HG03565 (cell line): ENCODE measurements around the gene RHOXF1.
"Not testable (repeated sequence)": the region's sequence is repeated elsewhere in the genome, so short reads cannot be mapped to it uniquely, and the experiment has no call there.

Source experiments
- ATAC-seq: cut with Tn5 transposase; IDR thresholded peaks from one replicate; pipeline ENCODE4 v1.9.1; 2021; ENCODE audit warnings: mild to moderate bottlenecking, moderate library complexity; ENCODE audit not compliant: unreplicated experiment

The RHOXF1 gene

DNA sequence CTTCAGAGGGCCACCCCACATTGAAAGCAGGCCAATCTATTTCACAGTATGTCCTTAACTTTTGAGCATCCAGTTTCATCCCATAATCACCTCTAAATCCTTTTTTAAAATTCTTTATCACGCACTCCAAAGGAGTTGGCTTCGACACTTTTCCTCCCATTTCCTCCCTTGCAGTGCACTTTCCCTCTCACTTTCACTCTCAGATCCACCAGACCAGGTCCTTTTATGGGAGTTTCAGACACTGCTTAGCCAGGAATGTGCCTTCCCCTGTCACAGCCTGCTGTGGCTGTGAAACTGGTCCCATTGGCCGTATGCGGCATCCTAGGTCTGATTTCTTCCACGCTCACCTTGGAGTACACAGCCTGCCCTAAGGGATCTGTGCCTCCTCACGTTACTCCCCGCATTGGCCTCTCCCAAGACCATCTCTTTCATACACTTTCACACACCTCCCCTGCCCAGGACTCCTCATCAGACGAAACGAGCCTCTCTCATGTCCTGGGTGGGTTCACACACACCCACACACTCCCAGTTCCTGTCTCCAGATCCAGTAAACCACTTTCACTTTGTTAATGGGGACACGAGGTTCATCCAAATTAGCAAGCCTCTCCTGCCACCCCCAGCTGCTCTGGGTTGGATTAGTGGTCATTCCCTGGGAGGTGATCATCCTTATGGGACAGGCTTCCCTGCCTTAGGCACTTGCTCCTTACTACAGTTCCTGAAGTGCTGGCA is 28.3 kb downstream of the RHOXF1 start:
- no peak for ATAC-seq

DNA sequence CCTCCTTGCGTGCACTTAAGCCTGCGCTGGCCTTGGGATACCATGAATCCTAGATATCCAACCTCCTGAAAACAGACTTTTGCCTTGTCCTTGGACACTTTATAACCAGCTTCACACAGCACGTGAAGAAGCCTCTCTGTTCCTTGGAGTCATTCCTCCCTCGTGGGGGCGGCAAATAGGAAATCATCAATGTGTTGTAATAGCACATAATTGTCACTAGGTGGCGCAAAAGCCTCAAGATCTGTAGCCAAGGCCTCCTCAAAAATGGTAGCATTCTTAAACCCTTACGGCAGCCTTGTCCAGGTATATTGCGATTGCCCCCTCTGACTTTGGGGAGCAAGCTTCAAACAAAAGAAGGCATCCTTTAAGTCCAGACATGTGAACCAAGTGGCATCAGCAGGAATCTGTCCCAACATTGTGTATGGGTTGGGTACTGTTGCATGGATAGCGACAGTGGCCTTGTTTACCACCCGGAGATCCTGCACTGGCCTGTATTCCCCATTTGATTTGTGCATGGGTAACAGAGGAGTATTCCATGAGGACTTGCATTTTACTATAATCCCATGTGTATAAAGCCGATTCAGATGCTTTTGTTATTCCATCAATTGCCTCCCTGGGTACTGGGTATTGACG is 30.0 kb downstream of the RHOXF1 start:
- not testable (repeated sequence) for ATAC-seq

- not testable (repeated sequence) for ATAC-seq
Measured at GRCh38 chrX:120077590-120077989, 38.1 kb downstream of the RHOXF1 start, which contains the start of gene RHOXF2B. RHOXF2B (minus strand) TSS chrX:120077690; CDS start chrX:120077552, 138 bp downstream.

DNA sequence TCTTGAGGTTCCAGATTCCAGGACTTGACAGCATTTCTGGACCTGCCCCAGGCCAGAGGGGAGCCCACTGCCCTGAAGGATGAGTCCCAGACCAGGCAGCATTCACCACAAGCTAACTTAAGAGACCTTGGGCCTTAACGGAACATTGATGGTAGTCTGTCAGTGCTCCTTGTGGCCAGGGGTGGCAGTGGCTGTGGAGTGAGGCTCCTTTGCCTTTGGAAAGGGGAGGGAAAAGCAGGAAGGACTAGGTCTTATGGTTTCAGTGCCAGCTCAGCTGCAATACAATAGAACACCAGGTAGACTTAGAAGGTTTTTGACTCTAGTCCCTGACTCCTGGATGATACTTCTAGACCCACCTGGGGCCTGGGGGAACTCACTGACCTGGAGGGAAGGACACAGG is 49.5 kb downstream of the RHOXF1 start:
- not testable (repeated sequence) for ATAC-seq
